CD4-positive, alpha-beta T cell (primary cell): Measurements from ENCODE around the gene MEIKIN. TPM values are rescaled to one million over a fixed set of nuclear protein-coding genes. Genes with fewer than 3 reads are reported as not detected.
"Not testable (repeated sequence)": the region's sequence is repeated elsewhere in the genome, so short reads cannot be mapped to it uniquely, and the experiment has no call there.

Experiments
- ATAC-seq: fragments of 200-7000 bp; cut with Tn5 transposase; one replicate; pipeline ENCODE4 v1.10.0; 2022; ENCODE audit warnings: mild to moderate bottlenecking; ENCODE audit not compliant: poor library complexity
- CTCF ChIA-PET: fragments of 350-600 bp; sonication (Branson Sonifier 250); formaldehyde crosslinking; loops from one replicate; lab custom pipeline; 2021; ENCODE audit warnings: antibody characterized with exemption, inconsistent platforms; lab: Charles Lee
- POLR2A ChIA-PET: fragments of 350-600 bp; sonication (Branson Sonifier 250); formaldehyde crosslinking; loops from one replicate; lab custom pipeline; 2021; ENCODE audit warnings: antibody characterized with exemption, inconsistent platforms; lab: Charles Lee
- DNase-seq, 14 experiments: peaks; one replicate each; pipeline ENCODE4 v3.0.0-alpha.2; 2013 to 2020; ENCODE audit warnings: mixed read lengths in 2 of 14
- H3K27ac ChIP-seq, 2 donors: one replicate each; pipeline versions ENCODE4 v1.5.1 to v1.7.0; 2013; ENCODE audit warnings: low read length in 2 of 2, low read depth in 1 of 2, mild to moderate bottlenecking in 1 of 2
- H3K27me3 ChIP-seq, 2 experiments: 1 replicate in 1 of 2; 2 replicates in 1 of 2; pipeline versions ENCODE4 v1.6.1 to v1.7.0; 2013; ENCODE audit warnings: low read length in 2 of 2, control low read depth in 1 of 2, mild to moderate bottlenecking in 1 of 2, moderate library complexity in 1 of 2; ENCODE audit not compliant: insufficient read depth in 2 of 2, control insufficient read depth in 1 of 2
- H3K36me3 ChIP-seq: one replicate; pipeline ENCODE4 v1.6.1; 2013; ENCODE audit warnings: low read length, control low read depth; ENCODE audit not compliant: insufficient read depth
- H3K4me1 ChIP-seq: one replicate; pipeline ENCODE4 v1.6.1; 2013; ENCODE audit warnings: low read length, control low read depth; ENCODE audit not compliant: insufficient read depth
- H3K4me3 ChIP-seq: one replicate; pipeline ENCODE4 v1.5.1; 2013; ENCODE audit warnings: mild to moderate bottlenecking, low read length, moderate library complexity
- H3K9me3 ChIP-seq, 2 experiments: 1 replicate in 1 of 2; 2 replicates in 1 of 2; pipeline versions ENCODE4 v1.6.1 to v1.7.0; 2013; ENCODE audit warnings: low read length in 2 of 2, mild to moderate bottlenecking in 2 of 2, control low read depth in 1 of 2, moderate library complexity in 1 of 2; ENCODE audit not compliant: control insufficient read depth in 1 of 2, insufficient read depth in 1 of 2
- H3K27ac Mint-ChIP-seq: one replicate; pipeline ENCODE4 v1.8.0; 2020; ENCODE audit warnings: mixed read lengths
- H3K27me3 Mint-ChIP-seq: one replicate; pipeline ENCODE4 v1.8.0; 2021; ENCODE audit warnings: mixed read lengths
- H3K36me3 Mint-ChIP-seq: one replicate; pipeline ENCODE4 v1.8.0; 2021; ENCODE audit warnings: low read depth, mixed read lengths
- H3K4me1 Mint-ChIP-seq: one replicate; pipeline ENCODE4 v1.8.0; 2021; ENCODE audit warnings: low read depth, mixed read lengths
- H3K4me3 Mint-ChIP-seq: one replicate; pipeline ENCODE4 v1.8.0; 2020; ENCODE audit warnings: mild to moderate bottlenecking, mixed read lengths
- H3K9me3 Mint-ChIP-seq: one replicate; pipeline ENCODE4 v1.8.0; 2020; ENCODE audit warnings: mixed read lengths
- intact Hi-C, 2 experiments: fragments of 100-400 bp; cut with DNase I in 1 of 2; cut with micrococcal nuclease in 1 of 2; formaldehyde crosslinking; loops; one replicate each; pipeline versions ENCODE4 v1.15.1 to v1.9.0; 2023 to 2025; cut with DNase I, micrococcal nuclease
- total RNA-seq, 174 experiments: library from RNA in 2 of 174; stranded (reverse) in 2 of 174; gene quantifications; one replicate each; pipeline ENCODE4 v1.2.3 and lab custom pipeline; 2021 to 2026
- TF ChIP-seq, protein P1 (sequence below): fragments of 200-600 bp; IDR thresholded peaks from one replicate; pipeline ENCODE4 v1.8.0; 2022; ENCODE audit warnings: antibody characterized with exemption, mild to moderate bottlenecking

Gene MEIKIN
- total RNA-seq, 2 experiments from 2014 or later, result not detected

DNA sequence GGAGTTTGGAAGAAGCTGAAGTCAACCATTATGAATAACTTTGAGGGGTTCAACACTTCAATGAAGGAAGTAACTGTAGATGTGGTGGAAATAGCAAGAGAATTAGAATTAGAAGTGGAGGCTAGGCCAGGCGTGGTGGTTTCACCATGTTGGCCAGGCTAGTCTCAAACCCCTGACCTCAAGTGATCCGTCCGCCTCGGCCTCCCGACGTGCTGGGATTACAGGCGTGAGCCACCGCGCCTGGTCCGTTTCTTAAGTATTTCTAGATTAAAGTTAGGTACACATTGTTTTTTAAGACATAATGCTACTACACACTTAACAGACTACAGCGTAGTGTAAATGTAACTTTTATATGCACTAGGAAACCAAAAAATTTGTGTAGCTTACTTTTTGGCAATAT lies 162.7 kb downstream of the MEIKIN start:
- H3K27ac Mint-ChIP-seq, result no peak overlapping the region
- POLR2A ChIA-PET, result no interaction called here

DNA sequence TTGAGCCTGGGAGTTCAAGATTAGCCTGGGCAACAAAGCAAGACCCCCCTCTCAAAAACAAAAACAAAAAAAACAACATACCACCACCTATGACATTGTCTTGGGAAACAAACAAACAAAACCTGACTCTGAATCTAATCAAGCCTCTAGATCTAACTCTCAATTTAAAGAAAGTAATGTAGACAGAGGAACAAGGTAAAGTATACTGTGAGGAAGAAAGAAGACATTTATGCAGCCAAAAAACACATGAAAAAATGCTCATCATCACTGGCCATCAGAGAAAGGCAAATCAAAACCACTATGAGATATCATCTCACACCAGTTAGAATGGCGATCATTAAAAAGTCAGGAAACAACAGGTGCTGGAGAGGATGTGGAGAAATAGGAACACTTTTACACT lies 167.3 kb downstream of the MEIKIN start:
- H3K27me3 Mint-ChIP-seq, POLR2A ChIA-PET, ATAC-seq, DNase-seq, CTCF ChIA-PET, H3K4me1 ChIP-seq, H3K9me3 Mint-ChIP-seq, H3K27ac ChIP-seq, H3K9me3 ChIP-seq, H3K4me3 Mint-ChIP-seq, intact Hi-C loops, H3K36me3 ChIP-seq, H3K27me3 ChIP-seq, H3K27ac Mint-ChIP-seq, H3K4me3 ChIP-seq: not testable (repeated sequence)
- peaks cover 63% of the 10 kb centered on the region for H3K4me1 Mint-ChIP-seq
- peaks cover 27% of the 10 kb centered on the region for H3K36me3 Mint-ChIP-seq

More for the DNA sequence above, 162.7 kb downstream of the MEIKIN start:
- peaks cover 59% of the 10 kb centered on the region for H3K4me1 Mint-ChIP-seq
- no peak overlapping the region for H3K4me3 ChIP-seq
- DNase-seq (no peak), ATAC-seq (no peak)
- no peaks in the 10 kb centered on the region for H3K9me3 Mint-ChIP-seq
- CTCF ChIA-PET, result no interaction called here
- no peak overlapping the region for H3K27ac ChIP-seq
- H3K4me3 Mint-ChIP-seq, result no peak overlapping the region
- H3K36me3 ChIP-seq, result peaks cover 5% of the 10 kb centered on the region
- peaks cover 31% of the 10 kb centered on the region for H3K36me3 Mint-ChIP-seq
- intact Hi-C loops, result no loop called here
- TF ChIP-seq, protein P1, sequence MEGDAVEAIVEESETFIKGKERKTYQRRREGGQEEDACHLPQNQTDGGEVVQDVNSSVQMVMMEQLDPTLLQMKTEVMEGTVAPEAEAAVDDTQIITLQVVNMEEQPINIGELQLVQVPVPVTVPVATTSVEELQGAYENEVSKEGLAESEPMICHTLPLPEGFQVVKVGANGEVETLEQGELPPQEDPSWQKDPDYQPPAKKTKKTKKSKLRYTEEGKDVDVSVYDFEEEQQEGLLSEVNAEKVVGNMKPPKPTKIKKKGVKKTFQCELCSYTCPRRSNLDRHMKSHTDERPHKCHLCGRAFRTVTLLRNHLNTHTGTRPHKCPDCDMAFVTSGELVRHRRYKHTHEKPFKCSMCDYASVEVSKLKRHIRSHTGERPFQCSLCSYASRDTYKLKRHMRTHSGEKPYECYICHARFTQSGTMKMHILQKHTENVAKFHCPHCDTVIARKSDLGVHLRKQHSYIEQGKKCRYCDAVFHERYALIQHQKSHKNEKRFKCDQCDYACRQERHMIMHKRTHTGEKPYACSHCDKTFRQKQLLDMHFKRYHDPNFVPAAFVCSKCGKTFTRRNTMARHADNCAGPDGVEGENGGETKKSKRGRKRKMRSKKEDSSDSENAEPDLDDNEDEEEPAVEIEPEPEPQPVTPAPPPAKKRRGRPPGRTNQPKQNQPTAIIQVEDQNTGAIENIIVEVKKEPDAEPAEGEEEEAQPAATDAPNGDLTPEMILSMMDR, result no peak
- no peaks in the 10 kb centered on the region for H3K27me3 ChIP-seq
- H3K9me3 ChIP-seq, result no peaks in the 10 kb centered on the region
- H3K27me3 Mint-ChIP-seq, result no peaks in the 10 kb centered on the region
- H3K4me1 ChIP-seq, result peaks cover 7% of the 10 kb centered on the region

DNA sequence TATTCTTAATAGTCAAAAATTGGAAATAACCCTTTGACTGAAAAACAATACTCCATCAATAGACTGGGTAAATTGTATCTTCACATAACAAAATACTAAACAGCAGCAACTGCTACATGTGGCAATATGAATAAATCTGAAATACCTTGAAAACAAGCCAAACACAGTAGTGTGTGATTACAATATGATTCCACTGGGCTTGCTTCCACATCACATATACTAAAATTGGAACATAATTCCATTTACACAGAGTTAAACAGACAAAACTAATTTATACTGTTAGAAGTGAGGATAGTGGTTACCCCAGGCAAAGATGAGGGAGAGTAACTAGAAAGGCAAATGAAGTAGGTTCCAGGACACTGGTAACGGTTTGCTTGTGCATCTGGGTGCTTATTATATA lies 169.0 kb downstream of the MEIKIN start:
- Mint-ChIP-seq H3K4me1 (peaks cover 47% of the 10 kb centered on the region), H3K36me3 (peaks cover 12% of the 10 kb centered on the region), H3K9me3 (no peaks in the 10 kb centered on the region), H3K4me3 (no peak overlapping the region), H3K27me3 (no peaks in the 10 kb centered on the region), H3K27ac (no peak overlapping the region)
- ATAC-seq, result no peak
- no peaks in the 10 kb centered on the region for H3K9me3 ChIP-seq
- intact Hi-C loops, result no loop called here
- H3K27ac ChIP-seq, result no peak overlapping the region
- H3K27me3 ChIP-seq, result no peaks in the 10 kb centered on the region
- TF ChIP-seq, protein P1, result no peak
- no peaks in the 10 kb centered on the region for H3K36me3 ChIP-seq
- no peak overlapping the region for H3K4me3 ChIP-seq
- peaks cover 3% of the 10 kb centered on the region for H3K4me1 ChIP-seq
- ChIA-PET POLR2A (no interaction called here), CTCF (no interaction called here)
- no peak for DNase-seq

DNA sequence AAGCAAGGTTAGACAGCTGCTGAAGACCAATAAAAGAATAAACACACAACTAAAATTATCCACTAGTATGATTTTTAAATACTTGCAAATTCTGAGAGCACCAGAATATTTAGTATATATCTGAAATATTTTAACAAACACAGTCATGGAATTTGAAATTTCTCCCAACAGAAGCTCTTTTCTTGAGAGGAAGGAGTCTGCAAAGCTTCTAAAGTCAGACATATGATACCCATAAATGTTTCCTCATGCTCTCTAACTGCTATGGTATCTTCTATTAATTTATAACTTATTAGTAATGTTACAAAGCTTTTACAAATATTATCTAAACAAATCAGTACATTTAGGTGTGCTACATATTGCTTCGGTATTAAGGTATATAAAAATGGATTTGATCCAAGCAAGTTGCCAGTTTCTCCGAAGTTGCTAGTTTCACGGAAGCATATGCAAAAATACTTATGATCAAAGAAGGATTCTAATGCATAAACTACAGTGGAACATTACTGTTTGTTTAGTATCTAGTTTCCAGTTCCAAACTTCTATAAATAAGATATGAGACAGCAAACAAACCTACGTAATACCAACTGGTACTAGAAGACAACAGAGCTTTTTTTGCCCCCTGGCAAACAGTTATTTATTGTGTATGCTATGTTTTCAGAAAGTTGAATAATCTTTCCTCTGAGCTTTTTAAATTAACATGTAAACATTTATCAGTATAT lies 170.7 kb downstream of the MEIKIN start:
- POLR2A ChIA-PET, result no interaction called here
- no peak overlapping the region for H3K27ac Mint-ChIP-seq
- intact Hi-C loops, result no loop called here

More for the DNA sequence above, 170.7 kb downstream of the MEIKIN start:
- H3K4me3 ChIP-seq, result no peak overlapping the region
- Mint-ChIP-seq H3K9me3 (no peaks in the 10 kb centered on the region), H3K4me1 (peaks cover 37% of the 10 kb centered on the region), H3K27me3 (no peaks in the 10 kb centered on the region), H3K36me3 (peaks cover 7% of the 10 kb centered on the region), H3K4me3 (no peak overlapping the region)
- ATAC-seq (no peak), DNase-seq (no peak)
- H3K9me3 ChIP-seq, result no peaks in the 10 kb centered on the region
- H3K36me3 ChIP-seq, result no peaks in the 10 kb centered on the region
- CTCF ChIA-PET, result no interaction called here
- no peaks in the 10 kb centered on the region for H3K27me3 ChIP-seq
- peaks cover 3% of the 10 kb centered on the region for H3K4me1 ChIP-seq
- TF ChIP-seq, protein P1, result no peak
- H3K27ac ChIP-seq, result no peak overlapping the region
